Measurements from ENCODE around the gene KDM1A.

GRCh38 chr1:23026568-23026967 lies 7.3 kb downstream of the KDM1A start:
- TF ChIP-seq CTCF (IDR thresholded peaks at IDR 0.05) (no peak), POLR2A (IDR thresholded peaks at IDR 0.05) (no peak)
